SK-N-SH (cell line): ENCODE measurements around the gene ZCCHC7. TPM values are rescaled to one million over a fixed set of nuclear protein-coding genes. Genes with fewer than 3 reads are reported as not detected.

ENCODE experiments used
- polyA plus RNA-seq, 3 experiments: library from polyadenylated mRNA; depleted of rRNA; stranded (reverse); fragments of >200 nt; gene quantifications; 2 replicates each; pipeline ENCODE4 v1.2.3, GENCODE V29; 2012
- small RNA-seq, 7 experiments: library from RNA; depleted of rRNA; stranded (forward); fragments of <200 nt; gene quantifications; one replicate each; pipeline ENCODE3, GENCODE V24; 2012

The ZCCHC7 gene
- polyA plus RNA-seq, 1 of the 3 experiments (the other 2 are of a cell fraction) = 12.6 TPM

Small RNA genes lying within 50 kb of the gene (small RNA-seq; reads per million reads assigned to genes)
- gene AL512604.1 = 0 to 5.7 (median 0) reads per million in 7 experiments
- 0 reads per million in 7 experiments for gene RF00019
- gene RNU6-677P = 0 to 6.7 (median 0) reads per million in 7 experiments

Other genes starting within 250 kb of the ZCCHC7 start
- 0.05 and 0.15 TPM in 2 replicates for gene PAX5, start 86.3 kb upstream of the ZCCHC7 start, polyA plus RNA-seq (2012; rRNA removed)